Astrocyte of the cerebellum (primary cell): ENCODE data around the gene HIPK2.

Experiments used
- DNase-seq: peaks from one replicate; pipeline ENCODE4 v3.0.0-alpha.2; 2011; ENCODE audit warnings: low read depth
- H3K4me3 ChIP-seq: 2 replicates; pipeline ENCODE4 v1.5.1; 2011; ENCODE audit warnings: mild to moderate bottlenecking, low read depth, low read length, moderate library complexity
- CTCF ChIP-seq: IDR thresholded peaks from 2 replicates; pipeline ENCODE4 v1.5.1; 2012; ENCODE audit warnings: low read length, low read depth, moderate library complexity, mild to moderate bottlenecking; ENCODE audit errors: missing control alignments
- in situ Hi-C: cut with HindIII; loops from 2 replicates; pipeline ENCODE4 v1.10.0; 2017; ENCODE audit warnings: low sequenced_read_pairs

The HIPK2 gene

GRCh38 chr7:139820089-139820488 is 42.3 kb upstream of the HIPK2 start:
- no peak for TF ChIP-seq CTCF
- in situ Hi-C loops, result no loop called here
- DNase-seq, result no peak
- H3K4me3 ChIP-seq, result no peak overlapping the region

GRCh38 chr7:139817249-139817648 is 39.5 kb upstream of the HIPK2 start:
- no peak overlapping the region for H3K4me3 ChIP-seq
- no peak for DNase-seq
- in situ Hi-C loops, result no loop called here
- no peak for TF ChIP-seq CTCF

GRCh38 chr7:139813689-139814088 is 35.9 kb upstream of the HIPK2 start:
- no peak for TF ChIP-seq CTCF
- in situ Hi-C loops, result no loop called here
- DNase-seq, result no peak
- no peak overlapping the region for H3K4me3 ChIP-seq

GRCh38 chr7:139813151-139813550 is 35.4 kb upstream of the HIPK2 start:
- DNase-seq, result no peak
- H3K4me3 ChIP-seq, result no peak overlapping the region
- in situ Hi-C loops, result no loop called here
- no peak for TF ChIP-seq CTCF

- no peak for DNase-seq
- in situ Hi-C loops, result no loop called here
- no peak for TF ChIP-seq CTCF
- no peak overlapping the region for H3K4me3 ChIP-seq
Observed at GRCh38 chr7:139811066-139811465, 33.3 kb upstream of the HIPK2 start.

- no peak for TF ChIP-seq CTCF
- no peak for DNase-seq
- no peak overlapping the region for H3K4me3 ChIP-seq
- in situ Hi-C loops, result no loop called here
Observed at GRCh38 chr7:139808846-139809442, 31.1 kb upstream of the HIPK2 start.
